Embryonic facial prominence (tissue), 1 donor: ENCODE results near the gene CLIP2.

Source experiments
- DNase-seq: peaks from one replicate; pipeline ENCODE4 v3.0.0-alpha.2; 2016; ENCODE audit errors: extremely low spot score

CLIP2 gene

DNA sequence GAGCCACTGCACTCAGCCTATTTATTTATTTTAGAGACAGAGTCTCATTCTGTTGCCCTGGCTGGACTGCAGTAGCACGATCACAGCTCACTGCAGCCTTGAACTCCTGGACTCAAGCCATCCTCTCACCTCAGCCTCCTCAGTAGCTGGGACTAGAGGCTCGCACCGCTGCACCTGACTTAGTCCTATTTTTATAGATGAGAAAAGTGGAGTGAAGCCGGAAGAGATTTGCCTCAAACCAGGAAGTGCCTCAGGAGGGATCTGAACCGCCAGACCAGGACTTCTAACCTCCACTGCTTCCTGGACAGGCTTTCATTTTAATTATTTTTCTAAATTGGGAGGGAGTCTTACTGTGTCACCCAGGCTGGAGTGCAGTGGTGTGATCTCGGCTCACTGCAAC lies 17.5 kb upstream of the CLIP2 start:
- no peak for DNase-seq

DNA sequence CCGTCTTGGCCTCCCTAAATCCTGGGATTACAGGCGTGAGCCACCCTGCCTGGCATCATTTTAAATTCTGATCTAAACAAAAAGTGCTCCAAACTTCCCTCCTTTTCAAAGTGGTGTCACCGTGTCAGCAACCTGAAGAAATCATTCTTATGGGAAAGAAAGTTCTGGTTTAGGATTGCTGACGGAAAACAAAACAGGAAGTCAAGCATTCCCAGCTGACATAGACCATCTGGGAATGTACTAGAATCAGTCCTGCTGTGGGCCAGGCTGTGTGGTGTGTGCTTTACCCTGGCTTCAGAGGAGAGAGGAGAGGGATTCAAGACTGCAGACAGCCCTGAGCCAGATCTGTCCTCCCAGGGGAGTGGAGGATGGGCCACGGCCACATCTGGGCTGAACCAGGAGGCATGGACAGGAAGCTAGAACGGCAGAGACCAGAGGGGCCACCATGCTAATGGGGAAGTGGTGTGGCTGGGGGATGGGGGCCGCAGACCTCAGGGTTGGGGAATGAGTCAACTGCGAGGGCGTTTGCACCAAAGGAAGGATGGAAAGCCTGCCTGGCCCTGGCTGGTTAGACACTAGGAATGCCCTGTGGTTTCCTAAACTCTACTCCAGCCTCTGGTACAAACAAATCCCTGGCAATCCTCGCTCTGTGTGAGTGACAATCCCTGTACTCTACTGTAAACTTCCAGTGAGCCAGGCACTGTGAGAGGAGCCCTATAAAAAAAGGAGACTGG lies 16.7 kb upstream of the CLIP2 start:
- DNase-seq: no peak

- no peak for DNase-seq
Observed at GRCh38 chr7:74275401-74275881, 13.8 kb upstream of the CLIP2 start.

GRCh38 chr7:74277636-74278035 lies 11.6 kb upstream of the CLIP2 start:
- no peak for DNase-seq

DNA sequence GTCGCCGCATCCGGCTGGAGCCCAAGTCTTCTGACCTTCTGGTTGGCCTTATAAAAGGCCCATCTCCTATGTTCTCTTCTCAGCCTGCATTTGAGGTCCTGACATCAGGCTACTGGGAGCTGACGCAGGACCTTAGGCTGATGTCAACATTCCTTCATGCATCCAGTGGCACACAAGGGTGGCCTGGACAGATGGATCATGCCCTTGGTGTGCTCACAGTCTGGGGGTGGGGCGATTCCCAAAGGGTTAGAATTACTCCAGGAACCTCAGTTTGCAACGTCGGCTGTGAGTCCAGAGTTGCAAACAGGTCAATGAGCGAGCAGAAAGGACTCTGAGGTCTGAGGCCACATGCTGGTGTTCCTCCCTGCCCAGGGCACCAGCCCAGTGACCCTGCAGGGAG lies 8.2 kb upstream of the CLIP2 start:
- DNase-seq: no peak

- DNase-seq: no peak
Observed at GRCh38 chr7:74282748-74283459, 6.3 kb upstream of the CLIP2 start.

GRCh38 chr7:74283858-74284447 lies 5.3 kb upstream of the CLIP2 start:
- DNase-seq: no peak

GRCh38 chr7:74284781-74285259 lies 4.4 kb upstream of the CLIP2 start:
- no peak for DNase-seq

DNA sequence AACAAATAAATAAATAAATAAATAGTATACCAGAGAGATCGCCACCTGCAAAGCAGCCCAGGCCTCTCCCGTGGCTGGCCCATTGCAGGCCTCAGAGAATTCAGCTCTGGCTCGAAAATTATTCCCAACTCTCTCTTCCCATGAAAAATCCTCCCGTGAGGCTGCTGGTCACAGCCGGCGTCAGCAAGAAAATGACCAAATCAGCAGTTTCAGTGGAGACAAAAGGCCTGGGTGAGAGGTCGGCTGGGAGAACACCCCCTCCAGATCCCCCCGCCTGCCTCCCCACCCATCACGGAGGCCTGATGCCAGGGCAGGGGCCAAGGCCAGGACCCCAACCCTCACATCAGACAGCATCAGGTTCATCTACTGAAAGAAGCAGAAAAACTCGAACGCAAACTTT lies 3.1 kb upstream of the CLIP2 start:
- DNase-seq: no peak

DNA sequence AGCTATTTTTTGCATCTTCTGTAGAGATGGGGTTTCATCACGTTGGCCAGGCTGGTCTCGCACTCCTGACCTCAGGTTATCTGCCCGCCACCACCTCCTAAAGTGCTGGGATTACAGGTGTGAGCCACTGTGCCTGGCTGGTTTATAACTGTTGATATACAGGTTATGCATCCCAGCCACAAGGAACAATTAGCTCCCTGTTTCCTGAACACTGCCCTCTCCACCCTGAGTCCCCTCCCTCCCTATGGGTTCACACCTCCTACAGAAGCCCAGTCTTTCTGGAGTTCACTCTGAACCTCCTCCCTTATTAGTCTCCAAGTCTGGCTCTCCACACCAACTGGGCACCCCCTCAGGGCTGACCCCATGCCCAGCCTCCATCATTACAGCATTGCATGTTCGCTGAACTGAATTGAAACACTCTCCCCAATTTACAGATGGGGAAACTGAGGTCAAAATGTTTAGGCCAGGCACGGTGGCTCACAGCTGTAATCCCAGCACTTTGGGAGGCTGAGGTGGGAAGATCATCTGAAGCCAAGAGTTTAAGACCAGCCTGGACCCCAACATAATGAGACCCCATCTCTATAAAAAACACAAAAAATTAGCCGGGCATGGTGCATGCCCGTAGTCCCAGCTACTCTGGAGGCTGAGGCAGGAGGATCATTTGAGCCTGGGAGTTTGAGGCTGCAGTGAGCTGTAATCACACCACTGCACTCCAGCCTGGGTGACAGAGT lies 1.7 kb upstream of the CLIP2 start:
- no peak for DNase-seq

DNA sequence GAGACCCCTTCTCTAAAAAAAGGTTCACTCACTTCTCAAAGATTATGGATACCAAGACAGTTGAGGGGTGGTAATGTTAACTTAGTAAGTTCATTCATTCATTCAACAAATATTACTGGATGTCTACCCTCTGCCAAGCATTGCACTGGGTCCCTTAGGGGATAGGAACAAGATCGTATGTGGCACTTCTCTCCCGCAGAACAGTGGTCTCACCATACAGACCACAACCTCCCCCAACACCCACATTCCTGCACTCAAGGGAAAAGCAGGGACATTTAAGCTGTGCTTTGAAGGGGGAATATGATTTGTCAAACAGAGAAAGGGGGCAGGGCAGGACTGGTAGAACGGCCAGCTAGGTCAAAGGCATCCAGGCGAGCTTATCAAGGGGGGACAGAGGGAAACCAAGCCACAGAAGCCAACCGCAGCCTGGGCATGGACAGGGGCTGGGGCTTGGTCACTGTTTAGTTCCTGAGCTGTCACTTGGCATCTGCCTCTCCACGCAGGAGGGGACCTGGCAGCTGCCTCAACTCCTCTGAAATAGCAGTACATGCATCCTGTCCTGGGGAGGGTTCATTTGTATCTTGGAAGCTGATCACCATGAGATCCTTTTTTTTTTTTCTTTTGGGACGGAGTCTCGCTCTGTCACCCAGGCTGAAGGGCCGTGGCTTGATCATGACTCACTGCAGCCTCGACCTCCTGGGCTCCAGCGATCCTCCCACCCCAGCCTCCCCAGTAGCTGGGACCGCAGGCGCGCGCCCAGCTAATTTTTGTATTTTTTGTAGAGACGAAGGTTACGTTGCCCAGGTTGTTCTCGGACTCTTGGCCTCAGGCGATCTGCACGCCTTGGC lies 949 bp upstream of the CLIP2 start:
- no peak for DNase-seq

GRCh38 chr7:74289659-74290552 lies 699 bp downstream of the CLIP2 start:
- no peak for DNase-seq

GRCh38 chr7:74290553-74290950 lies 1.3 kb downstream of the CLIP2 start:
- DNase-seq: no peak

DNA sequence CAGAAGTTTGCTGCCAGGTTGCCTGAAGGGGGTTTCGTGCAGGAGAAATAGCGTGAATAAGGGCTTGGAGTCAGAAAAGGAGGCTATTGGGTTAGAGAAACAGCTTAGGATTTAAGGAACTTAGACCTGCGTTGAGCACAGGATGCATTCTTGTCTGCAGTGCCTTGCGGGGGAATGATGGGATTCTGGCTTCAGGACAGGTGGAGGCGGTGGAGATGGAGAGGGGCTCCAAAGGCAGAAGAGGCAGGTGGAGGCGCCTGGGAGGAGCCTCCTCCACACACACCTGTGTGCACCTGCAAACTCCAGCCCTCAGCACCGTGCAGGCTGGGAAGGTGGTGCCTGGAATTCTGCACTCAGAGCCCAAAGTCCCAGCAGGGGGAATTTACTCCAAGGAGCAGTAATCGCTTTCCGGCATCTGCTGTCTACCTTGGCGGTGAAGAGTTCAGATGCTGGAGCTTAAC lies 1.8 kb downstream of the CLIP2 start:
- no peak for DNase-seq

GRCh38 chr7:74291535-74291934 lies 2.3 kb downstream of the CLIP2 start:
- no peak for DNase-seq

DNA sequence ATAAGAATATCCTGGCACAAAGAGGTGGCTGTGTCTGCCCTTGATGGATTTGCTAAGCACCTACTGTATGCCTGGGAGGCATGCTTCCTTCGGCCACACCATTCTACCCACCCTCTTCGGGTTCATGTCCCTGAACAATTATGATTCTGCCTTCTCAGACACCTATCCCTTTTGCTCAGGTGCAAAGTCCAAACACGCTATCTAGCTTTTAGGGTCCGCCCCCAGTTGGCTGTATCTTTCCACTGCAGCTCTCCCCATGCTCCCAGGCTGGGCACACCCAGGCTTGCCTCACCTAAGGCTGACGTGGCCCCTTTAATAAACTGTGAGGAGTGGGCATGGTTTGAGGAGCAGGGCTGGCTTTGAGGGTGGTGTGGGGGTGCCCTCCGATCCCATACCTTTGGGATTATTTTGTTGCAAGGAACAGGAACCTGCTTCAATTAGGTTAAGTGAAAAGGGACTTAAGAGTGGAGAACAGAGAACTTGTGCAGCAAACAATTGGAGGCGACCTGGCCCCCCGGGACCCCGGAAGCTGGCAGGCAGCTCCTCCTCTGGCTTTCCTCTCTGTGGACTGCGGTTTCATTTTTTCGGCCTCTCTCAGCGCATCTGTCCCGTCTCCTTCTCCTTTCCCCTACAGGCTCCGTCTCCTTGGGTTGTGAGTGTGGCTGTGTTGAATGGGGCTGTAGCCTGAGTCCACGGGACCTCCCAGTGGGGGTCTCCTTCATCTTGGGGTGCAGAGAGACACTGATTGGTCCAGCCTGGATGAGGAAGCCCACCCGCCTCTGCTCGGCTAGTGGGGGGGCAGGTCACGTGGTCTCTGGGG lies 3.8 kb downstream of the CLIP2 start:
- no peak for DNase-seq

DNA sequence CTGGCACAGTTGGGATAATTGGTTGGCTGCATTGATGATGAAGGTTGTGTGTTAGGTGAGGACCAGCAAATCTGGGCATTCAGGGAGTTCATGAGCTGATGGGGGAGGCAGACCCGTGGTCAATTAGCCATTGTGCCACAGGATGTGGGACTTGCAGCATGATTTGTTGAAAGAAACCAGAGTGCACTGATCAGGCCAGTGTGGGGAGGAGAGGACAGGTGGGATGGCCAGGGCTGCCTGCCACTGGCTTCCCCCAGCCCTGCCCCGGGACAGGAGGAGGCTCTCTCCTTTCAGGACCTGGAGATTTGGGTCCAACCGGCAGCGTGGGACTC lies 4.3 kb downstream of the CLIP2 start:
- no peak for DNase-seq

- DNase-seq: no peak
Observed at GRCh38 chr7:74294191-74294998, 5.2 kb downstream of the CLIP2 start.
